ENCODE results near the gene UBN1.

GRCh38 chr16:4931381-4931780, 84.1 kb downstream of the UBN1 start:
- TF ChIP-seq POLR2A (IDR thresholded peaks at IDR 0.05; ENCODE audit: low read depth) (no peak), EP300 (IDR thresholded peaks at IDR 0.05) (no peak), CTCF (IDR thresholded peaks at IDR 0.05) (no peak), POLR2AphosphoS5 (IDR thresholded peaks at IDR 0.05) (no peak)

Data from esophagus muscularis mucosa (tissue), 4 donors.